Skeletal muscle satellite cell (primary cell): Measurements from ENCODE around the gene QSOX2.

Experiments used
- H3K27me3 ChIP-seq: 2 replicates; pipeline ENCODE4 v1.7.0; 2013; ENCODE audit warnings: low read length; ENCODE audit not compliant: control insufficient read depth, insufficient read depth
- H3K36me3 ChIP-seq: 2 replicates; pipeline ENCODE4 v1.7.0; 2013; ENCODE audit warnings: mild to moderate bottlenecking, control low read depth, low read length; ENCODE audit not compliant: insufficient read depth
- H3K4me1 ChIP-seq: 2 replicates; pipeline ENCODE4 v1.7.0; 2013; ENCODE audit warnings: low read length; ENCODE audit not compliant: control insufficient read depth, insufficient read depth
- H3K4me2 ChIP-seq: 2 replicates; pipeline ENCODE4 v1.7.0; 2013; ENCODE audit warnings: mild to moderate bottlenecking, low read length
- H3K4me3 ChIP-seq: 2 replicates; pipeline ENCODE4 v1.7.0; 2013; ENCODE audit warnings: low read length
- H3K9ac ChIP-seq: 2 replicates; pipeline ENCODE4 v1.7.0; 2013; ENCODE audit warnings: mild to moderate bottlenecking, low read depth, low read length, moderate library complexity
- H3K9me3 ChIP-seq: replicated peaks from 2 replicates; pipeline ENCODE4 v1.7.0; 2013; ENCODE audit warnings: mild to moderate bottlenecking, control low read depth, low read length

Gene QSOX2

GRCh38 chr9:136191960-136192286 lies 53.7 kb downstream of the QSOX2 start:
- Histone ChIP-seq H3K4me2 (no peak overlapping the region), H3K9me3 (no peaks in the 10 kb centered on the region), H3K4me3 (no peak overlapping the region), H3K27me3 (peaks cover 89% of the 10 kb centered on the region), H3K4me1 (no peaks in the 10 kb centered on the region), H3K36me3 (no peaks in the 10 kb centered on the region), H3K9ac (no peak overlapping the region)

GRCh38 chr9:136191099-136191959 lies 54.3 kb downstream of the QSOX2 start:
- H3K4me1 ChIP-seq, result no peaks in the 10 kb centered on the region
- H3K36me3 ChIP-seq, result no peaks in the 10 kb centered on the region
- no peak overlapping the region for H3K4me3 ChIP-seq
- peaks cover 89% of the 10 kb centered on the region for H3K27me3 ChIP-seq
- no peak overlapping the region for H3K4me2 ChIP-seq
- no peak overlapping the region for H3K9ac ChIP-seq
- no peaks in the 10 kb centered on the region for H3K9me3 ChIP-seq

- Histone ChIP-seq H3K27me3 (peaks cover 87% of the 10 kb centered on the region), H3K4me1 (no peaks in the 10 kb centered on the region), H3K9me3 (no peaks in the 10 kb centered on the region), H3K4me3 (no peak overlapping the region), H3K9ac (no peak overlapping the region), H3K36me3 (no peaks in the 10 kb centered on the region), H3K4me2 (no peak overlapping the region)
Measured at GRCh38 chr9:136190656-136191055, 55.0 kb downstream of the QSOX2 start.

- Histone ChIP-seq H3K27me3 (peaks cover 87% of the 10 kb centered on the region), H3K4me3 (no peak overlapping the region), H3K4me1 (no peaks in the 10 kb centered on the region), H3K36me3 (no peaks in the 10 kb centered on the region), H3K9ac (no peak overlapping the region), H3K9me3 (no peaks in the 10 kb centered on the region), H3K4me2 (no peak overlapping the region)
Measured at GRCh38 chr9:136190237-136190601, 55.4 kb downstream of the QSOX2 start.

DNA sequence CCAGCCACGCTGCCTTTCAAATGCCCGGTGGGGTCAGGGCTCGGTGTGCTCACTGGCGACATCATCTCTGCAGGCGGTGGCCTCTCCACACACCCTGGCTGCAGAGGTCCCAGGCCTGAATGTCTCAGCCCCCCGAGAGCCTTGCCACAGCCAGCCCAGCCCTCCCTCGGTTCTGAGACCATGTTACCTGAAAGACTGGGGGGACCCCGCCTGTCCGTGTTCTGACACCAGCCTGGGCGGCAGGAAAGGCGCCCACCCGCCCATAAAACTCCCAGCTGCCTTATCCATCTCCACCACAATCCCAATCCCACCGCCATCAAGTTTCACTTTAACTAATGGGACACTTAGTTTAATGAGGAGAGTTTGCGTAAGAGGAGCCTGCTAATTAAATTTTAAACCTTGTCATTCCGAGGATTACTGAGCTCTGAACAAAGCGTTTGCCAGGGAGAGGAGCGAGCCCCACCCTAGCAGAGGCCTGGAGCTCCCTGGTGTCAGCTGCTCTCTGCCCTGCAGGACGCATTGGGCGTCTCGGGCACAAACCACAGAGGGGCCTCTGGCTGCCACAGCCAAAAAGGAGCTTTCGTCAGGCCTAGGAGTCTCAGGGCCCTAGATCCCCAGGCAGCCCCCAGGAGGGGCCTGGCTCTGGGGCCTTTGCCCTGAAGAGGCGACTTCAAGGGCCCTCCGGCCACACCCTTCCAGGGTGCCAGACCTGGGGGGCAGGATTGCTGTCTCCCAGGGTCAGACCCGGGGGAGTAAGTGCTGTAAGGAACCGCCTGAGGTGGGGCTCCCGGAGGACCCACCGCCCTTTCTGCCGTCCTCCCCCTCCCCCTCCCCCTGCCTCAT lies 56.0 kb downstream of the QSOX2 start:
- peaks cover 87% of the 10 kb centered on the region for H3K27me3 ChIP-seq
- H3K36me3 ChIP-seq, result no peaks in the 10 kb centered on the region
- no peak overlapping the region for H3K4me3 ChIP-seq
- H3K9ac ChIP-seq, result no peak overlapping the region
- H3K4me2 ChIP-seq, result no peak overlapping the region
- no peaks in the 10 kb centered on the region for H3K9me3 ChIP-seq
- no peaks in the 10 kb centered on the region for H3K4me1 ChIP-seq

- Histone ChIP-seq H3K9ac (no peak overlapping the region), H3K27me3 (peaks cover 84% of the 10 kb centered on the region), H3K9me3 (no peaks in the 10 kb centered on the region), H3K4me1 (no peaks in the 10 kb centered on the region), H3K4me2 (no peak overlapping the region), H3K4me3 (no peak overlapping the region), H3K36me3 (no peaks in the 10 kb centered on the region)
Measured at GRCh38 chr9:136187683-136188586, 57.7 kb downstream of the QSOX2 start.

DNA sequence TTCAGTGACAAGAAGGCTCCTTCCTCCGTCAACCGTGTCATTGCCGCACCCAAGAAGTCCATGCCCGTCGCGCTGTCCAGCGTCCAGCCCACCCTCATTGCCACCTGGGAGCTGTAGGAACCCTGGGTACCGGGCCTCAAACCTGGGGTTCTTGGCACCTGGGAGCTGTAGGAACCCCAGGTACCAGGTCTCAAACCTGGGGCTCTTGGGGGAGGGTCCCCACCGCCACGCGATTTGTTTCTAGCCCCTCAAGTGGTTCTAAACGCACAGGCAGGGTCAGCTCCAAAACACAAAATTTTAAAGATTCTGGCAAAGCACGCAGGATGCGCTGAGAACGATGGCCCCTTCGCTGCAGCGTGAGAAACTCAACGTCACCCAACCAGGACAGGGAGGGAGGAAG lies 58.4 kb downstream of the QSOX2 start:
- H3K9me3 ChIP-seq, result no peaks in the 10 kb centered on the region
- H3K27me3 ChIP-seq, result peaks cover 79% of the 10 kb centered on the region
- H3K4me1 ChIP-seq, result no peaks in the 10 kb centered on the region
- H3K4me3 ChIP-seq, result no peak overlapping the region
- no peak overlapping the region for H3K9ac ChIP-seq
- no peaks in the 10 kb centered on the region for H3K36me3 ChIP-seq
- no peak overlapping the region for H3K4me2 ChIP-seq

- H3K4me3 ChIP-seq, result no peak overlapping the region
- no peaks in the 10 kb centered on the region for H3K9me3 ChIP-seq
- no peak overlapping the region for H3K9ac ChIP-seq
- H3K4me1 ChIP-seq, result no peaks in the 10 kb centered on the region
- no peak overlapping the region for H3K4me2 ChIP-seq
- no peaks in the 10 kb centered on the region for H3K36me3 ChIP-seq
- H3K27me3 ChIP-seq, result peaks cover 71% of the 10 kb centered on the region
Measured at GRCh38 chr9:136186386-136186785, 59.2 kb downstream of the QSOX2 start.

DNA sequence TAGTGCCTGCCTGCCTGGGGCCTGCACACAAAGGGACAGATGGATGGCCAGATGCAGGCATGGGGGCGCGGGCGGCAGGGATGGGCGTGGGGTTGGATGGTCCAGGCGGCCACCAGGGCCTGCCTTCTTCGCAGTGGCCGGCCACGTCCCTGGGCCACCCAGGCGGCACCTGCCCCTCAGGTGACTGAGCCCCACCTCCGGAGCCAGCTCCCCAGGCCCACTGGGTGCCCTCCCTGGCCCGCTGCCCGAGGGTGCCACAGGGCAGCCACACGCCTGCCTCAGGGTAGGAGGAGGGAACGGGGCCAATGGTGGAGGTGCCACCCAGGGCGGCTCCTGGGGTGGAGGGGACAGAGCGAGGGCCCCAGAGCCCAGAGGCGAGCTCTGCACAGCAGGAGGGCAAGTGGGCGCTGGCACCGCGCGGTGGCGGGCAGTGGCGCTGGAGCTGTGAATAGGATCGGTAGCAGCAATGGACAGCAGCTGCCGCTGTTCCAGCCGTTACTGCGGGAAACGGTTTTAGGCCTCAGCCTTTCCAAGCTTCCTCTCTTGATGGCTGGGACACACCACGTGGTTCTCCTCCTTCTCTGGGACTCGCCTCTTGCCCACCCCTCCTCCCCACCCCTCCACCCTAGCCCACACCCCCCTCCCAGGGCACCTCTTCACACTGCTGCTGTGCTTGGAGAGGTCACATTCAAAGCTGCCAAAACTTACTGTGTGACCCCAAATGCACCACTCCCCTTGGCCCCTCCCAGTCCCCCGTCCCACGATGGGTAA lies 59.8 kb downstream of the QSOX2 start:
- Histone ChIP-seq H3K36me3 (no peaks in the 10 kb centered on the region), H3K4me1 (no peaks in the 10 kb centered on the region), H3K9ac (no peak overlapping the region), H3K27me3 (peaks cover 65% of the 10 kb centered on the region), H3K9me3 (no peaks in the 10 kb centered on the region), H3K4me3 (no peak overlapping the region), H3K4me2 (no peak overlapping the region)

GRCh38 chr9:136185066-136185465 lies 60.5 kb downstream of the QSOX2 start:
- Histone ChIP-seq H3K9me3 (no peaks in the 10 kb centered on the region), H3K27me3 (peaks cover 58% of the 10 kb centered on the region), H3K4me3 (no peak overlapping the region), H3K36me3 (no peaks in the 10 kb centered on the region), H3K4me2 (no peak overlapping the region), H3K9ac (no peak overlapping the region), H3K4me1 (no peaks in the 10 kb centered on the region)
